Epidermal melanocyte (primary cell): ENCODE measurements around the gene TM4SF18.

ENCODE experiments used
- DNase-seq: peaks from one replicate; pipeline ENCODE4 v3.0.0; 2011; ENCODE audit warnings: low spot score; ENCODE audit not compliant: insufficient read length

The TM4SF18 gene

GRCh38 chr3:149330609-149331331 lies 2.7 kb downstream of the TM4SF18 start:
- no peak for DNase-seq

- DNase-seq, result no peak
Measured at GRCh38 chr3:149327156-149327555, 6.3 kb downstream of the TM4SF18 start.

GRCh38 chr3:149325581-149325980 lies 7.9 kb downstream of the TM4SF18 start:
- no peak for DNase-seq

DNA sequence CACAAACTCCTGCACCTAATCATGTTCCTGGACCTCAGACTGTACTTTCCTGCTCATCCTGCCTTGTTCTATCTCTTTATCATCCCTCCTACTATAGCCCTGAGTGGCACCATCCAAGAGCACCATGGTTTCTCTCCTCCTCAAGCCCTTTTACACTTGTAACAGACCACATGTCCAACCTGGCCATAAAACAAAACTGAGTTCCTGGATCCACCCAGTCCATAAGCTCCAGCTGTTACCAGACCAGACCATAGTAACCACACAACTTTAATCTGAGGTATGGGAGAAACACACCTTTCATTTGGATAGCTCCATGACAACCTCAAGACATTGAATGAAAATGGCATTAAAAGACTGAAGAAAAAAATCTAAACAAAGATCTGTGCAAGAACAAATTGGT lies 9.1 kb downstream of the TM4SF18 start:
- no peak for DNase-seq

- no peak for DNase-seq
Measured at GRCh38 chr3:149321640-149322039, 11.8 kb downstream of the TM4SF18 start.

DNA sequence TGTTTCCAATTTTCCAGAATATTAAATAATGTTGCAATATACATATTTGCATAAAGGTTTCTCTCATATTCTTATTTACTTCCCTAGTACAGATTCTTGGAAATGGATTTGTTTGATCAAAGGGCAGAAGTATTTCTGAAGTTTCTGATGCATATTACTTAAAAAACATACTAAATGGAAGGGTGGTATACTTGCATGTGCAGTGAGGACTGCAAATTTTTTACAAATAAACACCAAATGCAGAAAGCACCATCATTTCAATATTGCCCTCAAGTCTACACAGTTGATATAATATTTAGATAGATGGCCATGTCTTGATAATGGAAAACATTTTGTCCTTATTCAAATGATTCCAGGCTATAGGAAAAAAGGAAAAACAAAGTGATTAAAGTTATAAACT lies 12.3 kb downstream of the TM4SF18 start:
- no peak for DNase-seq

GRCh38 chr3:149319750-149320149 lies 13.7 kb downstream of the TM4SF18 start:
- DNase-seq, result no peak

DNA sequence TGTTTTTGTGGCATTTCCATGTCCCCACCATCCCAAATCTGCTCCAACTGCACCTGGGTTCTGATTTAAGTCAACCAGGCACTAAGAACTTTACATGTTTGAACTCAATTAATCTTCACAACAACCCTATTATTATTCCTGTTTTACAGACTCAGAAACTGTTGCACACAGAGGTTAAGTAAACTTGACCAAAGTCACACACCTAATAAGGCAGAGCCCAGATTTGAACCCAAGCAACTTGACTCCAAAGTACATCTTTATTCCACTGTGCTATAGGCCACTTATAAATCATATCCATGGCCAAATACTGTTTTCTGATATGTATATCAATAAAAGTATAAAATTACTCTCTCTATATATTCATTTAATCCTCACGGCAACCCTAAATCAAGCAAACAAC lies 16.4 kb downstream of the TM4SF18 start:
- no peak for DNase-seq

GRCh38 chr3:149316437-149316836 lies 17.0 kb downstream of the TM4SF18 start:
- DNase-seq, result no peak

GRCh38 chr3:149315694-149316093 lies 17.7 kb downstream of the TM4SF18 start:
- DNase-seq, result no peak

DNA sequence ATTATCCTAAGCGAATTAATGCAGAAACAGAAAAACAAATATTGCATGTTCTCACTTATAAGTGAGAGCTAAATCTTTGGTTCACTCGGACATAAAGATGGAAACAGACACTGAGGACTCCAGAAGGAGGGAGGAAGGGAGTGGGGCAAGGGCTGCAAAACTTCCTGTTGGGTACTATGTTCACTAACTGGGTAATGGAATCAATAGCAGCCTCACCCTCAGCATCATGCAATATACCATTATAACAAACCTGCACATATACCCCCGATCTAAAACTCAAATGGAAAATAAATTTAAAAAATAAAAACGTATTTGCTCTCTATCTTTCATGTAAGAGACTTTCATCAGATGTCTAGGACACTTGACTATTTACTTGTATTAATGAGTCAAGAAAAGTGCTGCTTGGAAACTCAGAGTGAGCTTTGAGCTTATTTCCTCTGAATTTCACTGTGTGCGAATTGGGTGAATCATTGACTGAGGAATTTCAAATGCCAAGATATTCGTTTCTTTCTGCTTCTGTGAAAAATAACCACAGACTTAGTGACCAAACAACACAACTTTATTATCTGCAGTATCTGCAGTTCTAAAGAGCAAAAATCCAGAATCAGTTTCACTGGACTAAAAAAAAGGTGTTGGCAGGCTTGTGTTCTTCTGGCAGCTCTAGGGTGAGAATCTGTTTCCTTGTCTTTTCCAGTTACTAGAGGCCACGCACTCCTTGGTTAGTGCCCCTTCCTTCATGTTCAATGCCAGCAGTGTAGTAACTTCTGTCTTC lies 18.4 kb downstream of the TM4SF18 start:
- no peak for DNase-seq

DNA sequence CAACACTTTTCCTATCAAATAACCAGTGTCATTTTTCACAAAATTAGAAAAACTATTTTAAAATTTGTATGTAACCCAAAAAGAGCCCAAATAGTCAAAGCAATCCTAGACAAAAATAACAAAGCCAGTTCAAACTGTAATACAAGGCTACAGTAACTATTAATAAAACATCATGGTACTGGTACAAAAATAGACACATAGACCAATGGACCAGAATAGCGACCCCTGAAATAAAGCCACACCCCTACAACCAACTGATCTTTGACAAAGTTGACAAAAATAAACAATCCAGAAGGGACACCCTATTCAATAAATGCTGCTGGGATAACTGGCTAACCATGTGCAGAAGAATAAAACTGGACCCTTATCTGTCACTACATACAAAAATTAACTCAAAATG lies 19.9 kb downstream of the TM4SF18 start:
- DNase-seq, result no peak

DNA sequence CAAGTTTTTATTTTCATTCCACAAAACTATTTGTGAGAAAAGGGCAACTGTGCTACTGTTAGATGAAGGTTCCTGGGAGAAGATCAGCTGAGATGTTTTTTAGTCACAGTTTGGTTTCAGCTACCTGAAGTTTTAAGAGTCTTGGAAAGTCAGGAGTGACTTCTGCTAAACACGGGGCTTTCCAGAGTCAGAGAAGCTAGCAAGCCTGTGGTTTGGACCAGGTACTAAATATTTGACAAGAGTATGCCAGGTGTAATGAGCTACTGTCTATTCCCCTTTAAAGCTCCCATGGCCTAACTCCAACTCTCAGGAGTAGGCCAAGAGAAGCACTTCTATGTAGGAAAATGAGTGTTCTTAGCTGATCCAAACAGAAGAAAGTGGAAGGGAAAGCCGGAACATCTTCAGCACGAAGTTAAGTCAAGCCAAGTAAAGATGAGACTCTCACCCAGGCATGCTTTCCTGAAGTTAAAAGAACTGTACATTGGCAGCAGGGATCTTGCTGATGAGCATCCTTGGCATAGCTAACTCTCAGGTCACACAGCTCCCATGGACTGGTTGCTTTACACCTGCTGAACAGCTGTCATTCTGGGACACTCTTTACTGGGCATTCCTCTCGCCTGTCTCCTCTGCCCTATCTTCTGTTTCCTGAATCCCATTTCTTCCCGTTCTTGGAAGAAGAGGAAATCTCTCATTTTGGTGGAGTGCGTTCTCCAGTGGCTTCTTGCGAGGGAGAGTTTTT lies 22.5 kb downstream of the TM4SF18 start:
- DNase-seq, result no peak

- DNase-seq, result no peak
Measured at GRCh38 chr3:149307435-149307783, 26.0 kb downstream of the TM4SF18 start.

DNA sequence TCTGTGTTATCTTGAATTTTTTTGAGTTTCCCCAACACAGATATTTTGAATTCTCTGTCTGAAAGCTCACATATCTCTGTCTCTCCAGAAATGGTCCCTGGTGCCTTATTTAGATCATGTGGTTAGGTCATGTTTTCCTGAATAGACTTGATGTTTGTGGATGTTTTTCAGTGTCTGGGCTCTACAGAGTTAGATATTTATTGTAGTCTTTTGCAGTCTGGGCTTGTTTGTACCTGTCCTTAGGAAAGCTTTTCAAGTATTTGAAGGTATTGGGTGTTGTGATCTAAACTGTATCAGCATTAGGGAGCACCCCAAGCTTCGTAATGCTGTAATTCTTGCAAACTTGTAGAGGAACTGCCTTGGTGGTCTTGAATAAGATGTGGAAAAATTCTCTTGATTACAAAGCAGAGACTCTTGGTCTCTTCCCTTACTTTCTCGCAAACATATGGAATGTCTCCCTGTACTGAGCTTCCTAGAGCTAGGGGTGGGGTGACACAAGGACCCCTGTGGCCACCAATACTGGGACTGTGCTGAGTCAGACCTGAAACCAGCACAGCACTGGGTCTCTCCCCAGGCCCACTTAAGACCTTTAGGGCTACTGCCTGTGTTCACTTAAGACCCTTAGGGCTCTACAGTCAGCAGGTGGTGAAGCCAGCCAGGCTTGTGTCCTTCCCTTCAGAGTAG lies 26.5 kb downstream of the TM4SF18 start:
- no peak for DNase-seq

DNA sequence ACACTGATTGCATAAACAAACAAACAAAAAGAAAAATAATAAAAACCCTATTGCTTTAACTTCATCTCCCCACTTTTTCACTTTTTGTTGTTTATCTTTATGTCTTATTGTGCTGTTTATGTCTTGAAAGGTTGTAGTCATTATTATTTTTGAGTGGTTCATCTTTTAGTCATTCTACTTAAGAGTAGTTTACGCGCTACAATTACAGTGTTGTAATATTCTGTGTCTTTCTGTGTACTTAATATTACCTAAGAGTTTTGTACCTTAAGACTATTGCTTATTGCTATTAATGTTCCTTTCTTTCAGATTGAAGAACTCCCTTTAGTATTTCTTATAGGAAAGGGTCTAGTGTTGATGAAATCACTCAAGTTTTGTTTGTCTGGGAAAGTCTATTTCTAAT lies 28.1 kb downstream of the TM4SF18 start:
- no peak for DNase-seq

DNA sequence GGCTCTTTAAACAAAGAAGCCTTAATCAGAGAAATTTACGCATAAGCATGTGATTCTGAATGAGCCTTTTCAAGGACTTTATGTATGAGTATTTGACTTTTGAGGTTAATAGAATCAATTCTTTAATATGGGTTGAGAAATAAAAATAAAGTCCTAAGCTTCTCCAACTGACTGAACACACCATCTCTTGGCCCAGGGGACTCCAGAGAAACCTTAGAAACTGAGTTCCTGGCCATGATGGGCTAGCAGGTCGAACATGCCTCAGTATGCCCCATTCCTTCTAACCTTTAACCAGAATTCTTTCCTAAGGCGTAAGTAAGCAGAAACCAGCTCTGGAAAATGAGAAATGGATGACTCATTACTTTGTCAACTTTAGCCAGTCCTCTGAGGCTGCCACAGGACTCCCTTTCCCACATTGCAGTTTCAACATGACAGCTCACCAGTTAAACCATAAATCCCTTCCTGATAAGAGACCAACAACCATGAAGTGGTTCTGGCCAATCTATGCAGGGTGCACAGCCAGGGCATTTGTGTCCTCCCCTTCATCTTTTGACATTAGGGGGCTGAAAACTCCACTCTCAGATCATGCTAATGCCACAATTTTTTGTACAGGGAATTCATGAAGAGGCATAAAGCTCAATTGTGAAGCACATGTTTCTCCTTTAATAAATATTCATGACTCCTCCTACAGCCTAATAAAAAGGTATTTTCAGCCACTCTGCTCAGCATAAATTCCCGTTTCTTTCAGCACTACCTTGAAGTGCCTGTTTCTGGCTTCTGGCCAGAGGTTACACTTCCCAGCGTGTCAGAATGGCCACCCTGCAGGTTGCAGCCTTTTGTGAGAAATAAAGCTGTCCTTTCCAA lies 33.3 kb downstream of the TM4SF18 start:
- DNase-seq, result no peak

- DNase-seq, result no peak
Measured at GRCh38 chr3:149296972-149297371, 36.5 kb downstream of the TM4SF18 start.

DNA sequence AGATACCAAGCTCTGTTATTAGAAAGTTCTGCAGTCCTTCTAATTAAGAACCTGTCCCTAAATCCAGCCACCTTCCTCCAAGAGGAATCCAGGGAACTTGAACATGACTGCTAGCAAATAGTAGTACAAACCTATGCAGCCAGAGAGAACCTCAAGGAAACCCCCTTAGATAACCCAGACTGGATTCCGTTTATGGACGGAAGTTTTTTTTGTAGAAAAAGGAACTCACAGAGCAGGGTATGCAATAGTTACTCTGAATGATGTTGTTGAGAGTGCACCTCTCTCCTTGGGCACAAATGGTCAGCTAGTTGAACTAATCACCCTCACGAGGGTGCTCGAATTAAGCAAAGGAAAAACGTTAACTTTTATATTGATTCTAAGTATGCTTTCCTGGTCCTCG lies 40.8 kb downstream of the TM4SF18 start:
- DNase-seq, result no peak

DNA sequence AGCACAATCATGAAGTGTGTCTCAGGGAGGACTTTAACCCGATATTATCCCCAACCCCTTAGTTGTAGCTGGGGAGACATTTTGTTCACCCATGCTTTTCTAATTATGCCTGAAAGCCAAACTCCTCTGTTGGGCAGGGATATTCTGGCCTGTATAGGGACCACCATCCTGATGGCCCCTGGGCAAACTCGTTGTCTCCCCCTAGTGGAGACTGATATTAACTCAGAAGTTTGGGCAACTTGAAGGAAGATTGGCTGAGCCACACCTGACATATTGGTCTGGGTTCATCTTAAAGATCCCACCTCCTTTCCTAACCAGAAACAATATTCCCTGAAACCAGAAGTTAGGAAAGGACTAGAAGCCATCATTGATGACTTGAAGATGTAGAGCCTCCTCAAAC lies 42.3 kb downstream of the TM4SF18 start:
- DNase-seq, result no peak

GRCh38 chr3:149288655-149289054 lies 44.8 kb downstream of the TM4SF18 start:
- no peak for DNase-seq
